ENCODE measurements around the gene DYNC1LI2.
"Not testable (repeated sequence)": the region's sequence is repeated elsewhere in the genome, so short reads cannot be mapped to it uniquely, and the experiment has no call there.

Gene DYNC1LI2

DNA sequence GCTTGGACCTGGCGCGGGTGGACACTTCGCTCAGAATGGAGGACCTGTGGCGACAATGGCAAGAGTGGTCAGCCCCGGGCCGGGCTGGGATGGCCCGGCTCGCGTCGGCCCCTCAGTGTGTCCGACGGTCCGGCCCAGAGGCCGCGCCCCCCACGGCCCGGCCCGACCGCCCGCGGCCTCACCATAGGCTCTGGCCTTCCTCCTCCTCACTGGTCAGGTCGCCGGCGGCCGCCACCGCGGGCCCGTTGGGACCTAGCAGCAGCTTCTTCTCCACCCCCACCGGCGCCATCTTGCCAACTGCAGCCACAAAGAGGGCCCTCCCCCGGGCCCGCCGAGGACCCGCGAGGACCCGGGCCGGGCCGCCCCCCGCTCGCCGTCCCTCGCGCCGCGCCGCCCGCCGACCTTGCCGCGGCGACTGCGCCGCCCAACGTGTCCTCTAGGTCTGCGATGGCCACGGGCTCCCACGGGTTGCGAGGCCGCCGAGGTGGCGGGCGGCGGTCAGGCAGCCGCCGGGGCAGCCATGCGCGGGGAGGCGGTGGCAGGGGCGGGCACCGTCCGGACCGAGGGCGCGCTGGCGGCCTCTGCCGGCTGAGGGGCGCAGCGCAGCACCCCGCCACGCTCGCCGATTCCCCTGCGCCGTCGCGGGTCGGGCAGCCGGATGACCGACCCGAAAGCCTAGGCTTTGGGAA is at the start of gene DYNC1LI2:
TSS of gene DYNC1LI2 (minus strand) at position 307 of the 689 bp plus-strand sequence. CDS start at position 289, 18 bp downstream.
- H3K27me3 ChIP-seq (ENCODE audit: insufficient read depth, low read length, poor library complexity, severe bottlenecking) = peaks cover 4% of the 10 kb centered on the region
- H3K9me3 ChIP-seq (ENCODE audit: insufficient read depth, low read depth, low read length) = no peaks in the 10 kb centered on the region
- TF ChIP-seq, protein P1, sequence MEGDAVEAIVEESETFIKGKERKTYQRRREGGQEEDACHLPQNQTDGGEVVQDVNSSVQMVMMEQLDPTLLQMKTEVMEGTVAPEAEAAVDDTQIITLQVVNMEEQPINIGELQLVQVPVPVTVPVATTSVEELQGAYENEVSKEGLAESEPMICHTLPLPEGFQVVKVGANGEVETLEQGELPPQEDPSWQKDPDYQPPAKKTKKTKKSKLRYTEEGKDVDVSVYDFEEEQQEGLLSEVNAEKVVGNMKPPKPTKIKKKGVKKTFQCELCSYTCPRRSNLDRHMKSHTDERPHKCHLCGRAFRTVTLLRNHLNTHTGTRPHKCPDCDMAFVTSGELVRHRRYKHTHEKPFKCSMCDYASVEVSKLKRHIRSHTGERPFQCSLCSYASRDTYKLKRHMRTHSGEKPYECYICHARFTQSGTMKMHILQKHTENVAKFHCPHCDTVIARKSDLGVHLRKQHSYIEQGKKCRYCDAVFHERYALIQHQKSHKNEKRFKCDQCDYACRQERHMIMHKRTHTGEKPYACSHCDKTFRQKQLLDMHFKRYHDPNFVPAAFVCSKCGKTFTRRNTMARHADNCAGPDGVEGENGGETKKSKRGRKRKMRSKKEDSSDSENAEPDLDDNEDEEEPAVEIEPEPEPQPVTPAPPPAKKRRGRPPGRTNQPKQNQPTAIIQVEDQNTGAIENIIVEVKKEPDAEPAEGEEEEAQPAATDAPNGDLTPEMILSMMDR (conservative IDR thresholded peaks at IDR 0.05; ENCODE audit: low read length) = peak; percentile 69
- no peak for TF ChIP-seq EZH2phosphoT487 (IDR thresholded peaks at IDR 0.05; ENCODE audit: borderline replicate concordance)
- peak within 1 kb of the TSS; percentile 99 for H2AFZ ChIP-seq (ENCODE audit: low read length)
- H3K4me2 ChIP-seq (ENCODE audit: low read depth, low read length, poor library complexity, severe bottlenecking) = peak within 1 kb of the TSS; percentile 99
- peak within 1 kb of the TSS; percentile 87 for H3K4me3 ChIP-seq (ENCODE audit: low read length, poor library complexity, severe bottlenecking)
- no peaks in the 10 kb centered on the region for H3F3A ChIP-seq (ENCODE audit: low read depth)
- H3K9ac ChIP-seq (ENCODE audit: low read depth, low read length, poor library complexity, severe bottlenecking) = peak within 1 kb of the TSS; percentile 97
- peaks cover 44% of the 10 kb centered on the region for H3K79me2 ChIP-seq (ENCODE audit: insufficient read depth, low read length)
- peaks cover 47% of the 10 kb centered on the region for H3K4me1 ChIP-seq (ENCODE audit: insufficient read depth, low read length, poor library complexity, severe bottlenecking)
- H4K20me1 ChIP-seq (ENCODE audit: insufficient read depth, low read length, poor library complexity, severe bottlenecking) = peaks cover 38% of the 10 kb centered on the region
- peaks cover 8% of the 10 kb centered on the region; the same call in 1 of the 2 replicates for H3K36me3 ChIP-seq (ENCODE audit: insufficient read depth, low read length)
- H3K9me2 ChIP-seq (replicated peaks; ENCODE audit: low read depth, low read length) = no peaks in the 10 kb centered on the region

DNA sequence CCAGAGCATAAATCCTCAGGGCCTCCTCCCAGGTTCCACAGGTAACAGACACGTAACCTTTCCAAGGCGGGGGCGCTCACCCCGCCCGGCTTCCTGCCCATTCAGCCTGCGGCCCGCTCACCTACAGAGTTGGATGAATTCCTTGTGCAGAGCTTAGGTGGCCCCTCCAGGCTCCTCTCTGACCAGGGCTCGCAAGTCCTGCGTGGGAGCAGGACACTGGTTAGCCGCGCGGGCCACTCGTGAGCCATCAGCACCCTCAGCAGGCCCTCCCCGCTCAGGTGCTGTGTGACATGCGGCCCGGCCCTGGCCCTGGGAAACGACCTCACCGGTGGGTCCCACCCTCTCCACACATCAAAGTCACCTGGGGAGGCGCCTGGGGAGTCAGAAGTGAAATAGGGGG is 49.4 kb upstream of the DYNC1LI2 start:
- Histone ChIP-seq H3F3A (ENCODE audit: low read depth) (no peaks in the 10 kb centered on the region), H3K27me3 (ENCODE audit: insufficient read depth, low read length, poor library complexity, severe bottlenecking) (no peaks in the 10 kb centered on the region), H3K4me1 (ENCODE audit: insufficient read depth, low read length, poor library complexity, severe bottlenecking) (no peaks in the 10 kb centered on the region), H3K4me3 (ENCODE audit: low read length, poor library complexity, severe bottlenecking) (no peak overlapping the region), H3K79me2 (ENCODE audit: insufficient read depth, low read length) (no peaks in the 10 kb centered on the region), H3K36me3 (ENCODE audit: insufficient read depth, low read length) (peaks cover 28% of the 10 kb centered on the region; the same call in 1 of the 2 replicates), H2AFZ (ENCODE audit: low read length) (no peak overlapping the region), H3K9me3 (ENCODE audit: insufficient read depth, low read depth, low read length) (no peaks in the 10 kb centered on the region), H3K9ac (ENCODE audit: low read depth, low read length, poor library complexity, severe bottlenecking) (no peak overlapping the region), H3K4me2 (ENCODE audit: low read depth, low read length, poor library complexity, severe bottlenecking) (no peak overlapping the region), H3K9me2 (replicated peaks; ENCODE audit: low read depth, low read length) (no peaks in the 10 kb centered on the region), H4K20me1 (ENCODE audit: insufficient read depth, low read length, poor library complexity, severe bottlenecking) (no peaks in the 10 kb centered on the region)
- no peak for TF ChIP-seq EZH2phosphoT487 (IDR thresholded peaks at IDR 0.05; ENCODE audit: borderline replicate concordance)
- TF ChIP-seq, protein P1 (conservative IDR thresholded peaks at IDR 0.05; ENCODE audit: low read length) = no peak

DNA sequence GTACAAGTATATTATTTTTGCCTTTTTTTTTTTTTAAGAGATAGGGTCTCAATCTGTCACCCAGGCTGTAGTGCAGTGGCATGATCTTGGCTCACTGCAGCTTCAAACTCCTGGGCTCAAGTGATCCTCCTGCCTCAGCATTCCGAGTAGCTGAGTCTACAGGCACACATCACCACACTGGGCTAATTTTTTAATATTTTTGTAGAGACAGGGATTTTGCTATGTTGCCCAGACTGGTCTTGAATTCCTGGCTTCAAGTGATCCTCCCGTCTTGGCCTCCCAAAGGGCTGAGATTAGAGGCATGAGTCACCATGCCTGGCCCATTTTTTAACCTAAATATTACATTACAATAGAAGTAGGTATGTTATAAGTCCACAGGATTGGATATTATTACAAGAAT is 46.8 kb upstream of the DYNC1LI2 start:
- no peak overlapping the region for H2AFZ ChIP-seq (ENCODE audit: low read length)
- no peak overlapping the region for H3K4me3 ChIP-seq (ENCODE audit: low read length, poor library complexity, severe bottlenecking)
- H3K4me2 ChIP-seq (ENCODE audit: low read depth, low read length, poor library complexity, severe bottlenecking) = no peak overlapping the region
- H3F3A ChIP-seq (ENCODE audit: low read depth) = no peaks in the 10 kb centered on the region
- H4K20me1 ChIP-seq (ENCODE audit: insufficient read depth, low read length, poor library complexity, severe bottlenecking) = no peaks in the 10 kb centered on the region
- peaks cover 7% of the 10 kb centered on the region; the same call in 1 of the 2 replicates for H3K36me3 ChIP-seq (ENCODE audit: insufficient read depth, low read length)
- H3K9ac ChIP-seq (ENCODE audit: low read depth, low read length, poor library complexity, severe bottlenecking) = no peak overlapping the region
- no peaks in the 10 kb centered on the region for H3K9me2 ChIP-seq (replicated peaks; ENCODE audit: low read depth, low read length)
- no peaks in the 10 kb centered on the region for H3K9me3 ChIP-seq (ENCODE audit: insufficient read depth, low read depth, low read length)
- no peaks in the 10 kb centered on the region for H3K4me1 ChIP-seq (ENCODE audit: insufficient read depth, low read length, poor library complexity, severe bottlenecking)
- H3K79me2 ChIP-seq (ENCODE audit: insufficient read depth, low read length) = no peaks in the 10 kb centered on the region
- TF ChIP-seq, protein P1 (conservative IDR thresholded peaks at IDR 0.05; ENCODE audit: low read length) = no peak
- no peak for TF ChIP-seq EZH2phosphoT487 (IDR thresholded peaks at IDR 0.05; ENCODE audit: borderline replicate concordance)
- H3K27me3 ChIP-seq (ENCODE audit: insufficient read depth, low read length, poor library complexity, severe bottlenecking) = no peaks in the 10 kb centered on the region

DNA sequence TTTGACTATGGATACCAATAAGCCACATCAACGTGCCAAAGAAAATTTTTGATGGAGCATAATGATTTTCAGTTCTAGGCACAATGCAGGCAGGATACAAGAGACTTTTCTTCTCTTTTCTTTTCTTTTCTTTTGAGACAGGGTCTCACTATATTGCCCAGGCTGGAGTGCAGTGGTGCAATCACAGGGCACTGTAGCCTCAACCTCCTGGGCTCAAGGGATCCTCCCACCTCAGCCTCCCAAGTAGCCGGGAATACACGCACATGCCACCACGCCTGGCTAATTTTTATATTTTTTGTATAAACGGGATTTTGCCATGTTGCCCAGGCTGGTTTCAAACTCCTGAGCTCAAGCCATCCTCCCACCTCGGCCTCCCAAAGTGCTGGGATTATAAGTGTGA is 42.6 kb upstream of the DYNC1LI2 start:
- not testable (repeated sequence) for H3K4me3 ChIP-seq (ENCODE audit: low read length, poor library complexity, severe bottlenecking)

More for the DNA sequence above, 42.6 kb upstream of the DYNC1LI2 start:
- not testable (repeated sequence) for H3K27me3 ChIP-seq (ENCODE audit: insufficient read depth, low read length, poor library complexity, severe bottlenecking); H3K9me3 ChIP-seq (ENCODE audit: insufficient read depth, low read depth, low read length); H3K79me2 ChIP-seq (ENCODE audit: insufficient read depth, low read length); H2AFZ ChIP-seq (ENCODE audit: low read length); H3K4me2 ChIP-seq (ENCODE audit: low read depth, low read length, poor library complexity, severe bottlenecking); H3K36me3 ChIP-seq (ENCODE audit: insufficient read depth, low read length); H3K9me2 ChIP-seq (replicated peaks; ENCODE audit: low read depth, low read length); H3K4me1 ChIP-seq (ENCODE audit: insufficient read depth, low read length, poor library complexity, severe bottlenecking); H3F3A ChIP-seq (ENCODE audit: low read depth); H4K20me1 ChIP-seq (ENCODE audit: insufficient read depth, low read length, poor library complexity, severe bottlenecking); H3K9ac ChIP-seq (ENCODE audit: low read depth, low read length, poor library complexity, severe bottlenecking)

Measured in Loucy (cell line).